Lower leg skin (tissue), 3 donors: Measurements from ENCODE around the gene VPS33B.

ENCODE experiments used
- POLR2A ChIP-seq, 2 donors: fragments of 450-650 bp; IDR thresholded peaks; one replicate each; pipeline ENCODE4 v1.6.1; 2016 to 2017; ENCODE audit warnings: antibody characterized with exemption in 2 of 2, mild to moderate bottlenecking in 1 of 2, moderate library complexity in 1 of 2
- TF ChIP-seq, protein P1 (sequence below), 3 donors: fragments of 450-650 bp; IDR thresholded peaks; one replicate each; pipeline ENCODE4 v1.5.1; 2016; ENCODE audit warnings: antibody characterized with exemption in 3 of 3, mild to moderate bottlenecking in 3 of 3, moderate library complexity in 2 of 3

DNA sequence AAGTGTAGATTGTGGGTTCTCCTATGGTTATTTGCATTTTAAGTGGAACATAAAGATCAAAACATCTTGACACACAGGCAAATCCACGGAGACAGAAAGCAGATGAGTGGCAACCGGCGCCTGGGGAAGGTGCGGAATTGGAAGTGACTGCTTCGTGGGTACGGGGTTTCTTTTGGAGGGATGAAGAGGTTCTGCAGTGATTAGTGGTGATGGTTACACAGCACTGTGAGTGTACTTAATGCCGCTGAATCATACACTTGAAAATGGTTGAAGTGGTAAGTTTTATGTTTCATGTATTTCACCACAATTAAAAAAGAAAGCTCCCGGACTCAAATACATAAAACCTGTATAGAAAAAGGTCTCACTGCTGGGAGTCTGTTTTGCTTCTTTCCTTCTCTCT is 18.5 kb upstream of the VPS33B start:
- no peak for TF ChIP-seq POLR2A (IDR thresholded peaks at IDR 0.05)
- TF ChIP-seq, protein P1, sequence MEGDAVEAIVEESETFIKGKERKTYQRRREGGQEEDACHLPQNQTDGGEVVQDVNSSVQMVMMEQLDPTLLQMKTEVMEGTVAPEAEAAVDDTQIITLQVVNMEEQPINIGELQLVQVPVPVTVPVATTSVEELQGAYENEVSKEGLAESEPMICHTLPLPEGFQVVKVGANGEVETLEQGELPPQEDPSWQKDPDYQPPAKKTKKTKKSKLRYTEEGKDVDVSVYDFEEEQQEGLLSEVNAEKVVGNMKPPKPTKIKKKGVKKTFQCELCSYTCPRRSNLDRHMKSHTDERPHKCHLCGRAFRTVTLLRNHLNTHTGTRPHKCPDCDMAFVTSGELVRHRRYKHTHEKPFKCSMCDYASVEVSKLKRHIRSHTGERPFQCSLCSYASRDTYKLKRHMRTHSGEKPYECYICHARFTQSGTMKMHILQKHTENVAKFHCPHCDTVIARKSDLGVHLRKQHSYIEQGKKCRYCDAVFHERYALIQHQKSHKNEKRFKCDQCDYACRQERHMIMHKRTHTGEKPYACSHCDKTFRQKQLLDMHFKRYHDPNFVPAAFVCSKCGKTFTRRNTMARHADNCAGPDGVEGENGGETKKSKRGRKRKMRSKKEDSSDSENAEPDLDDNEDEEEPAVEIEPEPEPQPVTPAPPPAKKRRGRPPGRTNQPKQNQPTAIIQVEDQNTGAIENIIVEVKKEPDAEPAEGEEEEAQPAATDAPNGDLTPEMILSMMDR (IDR thresholded peaks at IDR 0.05): no peak
